GM21381 (cell line): ENCODE measurements around the gene ANKRD24.
A peak's percentile ranks its signal among the peaks of the same experiment; 100 is the strongest.
"Not testable (repeated sequence)": the region's sequence is repeated elsewhere in the genome, so short reads cannot be mapped to it uniquely, and the experiment has no call there.

Source experiments
- ATAC-seq: cut with Tn5 transposase; IDR thresholded peaks from one replicate; pipeline ENCODE4 v1.9.1; 2021; ENCODE audit warnings: mild to moderate bottlenecking, moderate library complexity; ENCODE audit not compliant: unreplicated experiment

Gene ANKRD24

DNA sequence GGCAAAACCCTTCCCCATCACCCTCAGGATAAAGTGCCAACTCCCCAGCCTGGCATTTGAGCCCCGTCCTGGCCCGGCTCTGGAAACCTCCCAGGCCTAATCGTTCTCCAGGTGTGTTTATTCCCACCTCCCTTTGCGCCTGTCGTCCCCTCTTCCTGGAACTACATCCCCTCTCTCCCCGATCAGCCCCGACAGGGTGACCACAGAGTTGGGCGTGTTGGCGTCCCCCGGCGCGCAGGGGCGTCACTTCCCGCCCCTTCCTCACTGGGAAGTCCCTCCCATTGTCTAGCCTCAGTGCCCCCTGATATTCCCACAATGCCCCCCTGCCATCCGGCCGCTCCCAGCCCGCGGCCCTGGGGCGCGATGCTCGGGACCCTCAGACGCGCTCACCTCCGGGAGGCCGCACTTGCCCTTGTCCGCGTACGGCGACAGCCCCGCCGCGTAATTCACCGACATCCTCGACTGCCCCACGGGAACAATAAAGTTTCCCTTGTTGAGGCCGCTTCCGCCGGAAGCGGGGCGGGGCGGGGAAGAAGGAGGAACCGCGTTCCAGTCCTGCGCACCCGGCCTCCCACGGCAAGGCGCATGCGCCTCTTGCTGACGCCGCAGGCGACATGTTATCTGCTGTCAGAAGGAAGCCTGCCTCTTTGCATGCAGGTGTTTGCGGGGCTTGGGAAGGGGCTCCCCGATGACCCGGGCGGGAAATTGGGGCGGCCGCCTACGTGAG is at the start of gene ANKRD24, which contains the start of gene SIRT6:
Gene ANKRD24 (plus strand): TSS at position 606 of the 727 bp plus-strand sequence. CDS start 3,737 bp downstream, outside the sequence.
Gene SIRT6 (minus strand): TSS at position 480 of the 727 bp plus-strand sequence. CDS start 24 bp downstream, at position 456.
- peak; percentile 62 for ATAC-seq

DNA sequence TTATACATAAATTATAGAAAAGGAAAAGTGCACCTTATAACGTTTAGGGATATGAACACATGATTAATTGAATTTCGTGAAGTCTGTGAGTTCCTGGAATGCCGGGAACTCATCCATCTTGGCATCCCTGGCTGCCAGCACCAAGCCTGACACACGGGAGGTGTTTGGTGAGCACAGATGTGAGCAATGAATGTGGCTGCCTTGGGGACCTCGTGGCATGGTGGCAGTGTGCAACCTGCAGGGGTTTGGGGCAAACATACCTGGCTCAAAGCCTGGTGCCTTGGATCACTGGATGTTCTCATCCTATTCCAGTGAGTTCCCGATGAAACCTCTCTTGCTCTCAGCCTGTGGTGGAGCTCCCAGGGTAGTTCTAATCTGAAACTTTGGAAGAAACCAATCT is 48.1 kb upstream of the ANKRD24 start:
- no peak for ATAC-seq

DNA sequence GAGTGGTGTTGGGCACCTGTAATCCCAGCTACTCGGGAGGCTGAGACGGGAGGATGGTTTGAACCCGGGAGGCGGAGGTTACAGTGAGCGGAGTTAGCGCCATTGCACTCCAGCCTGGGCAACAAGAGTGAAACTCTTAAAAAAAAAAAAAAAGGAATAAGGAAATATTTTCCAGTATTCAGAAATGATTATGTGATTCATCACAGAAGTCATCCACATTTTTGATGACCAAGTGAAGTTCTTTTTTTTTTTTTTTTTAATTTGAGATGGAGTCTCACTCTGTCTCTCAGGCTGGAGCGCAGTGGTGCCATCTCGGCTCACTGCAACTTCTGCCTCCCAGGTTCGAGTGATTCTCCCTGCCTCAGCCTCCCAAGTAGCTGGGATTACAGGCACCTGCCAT is 47.1 kb upstream of the ANKRD24 start:
- ATAC-seq = not testable (repeated sequence)

DNA sequence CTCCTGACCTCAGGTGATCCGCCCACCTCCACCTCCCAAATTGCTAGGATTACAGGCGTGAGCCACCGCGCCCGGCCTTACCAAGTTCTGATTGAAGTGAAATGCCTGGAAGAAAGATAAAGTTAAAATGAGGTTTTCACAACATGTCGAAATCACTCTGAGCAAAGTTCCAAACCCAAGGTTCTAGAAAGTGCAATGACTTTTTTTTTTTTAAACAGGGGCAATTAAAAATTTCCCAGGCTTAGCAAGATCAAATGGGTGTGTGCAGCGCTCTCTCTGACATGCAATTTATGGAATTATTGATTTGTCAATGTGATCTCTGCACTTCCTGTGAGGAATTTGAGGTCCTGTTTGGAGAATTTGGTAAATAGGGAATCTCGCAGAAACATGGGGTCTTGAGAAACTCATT is 45.8 kb upstream of the ANKRD24 start:
- no peak for ATAC-seq

DNA sequence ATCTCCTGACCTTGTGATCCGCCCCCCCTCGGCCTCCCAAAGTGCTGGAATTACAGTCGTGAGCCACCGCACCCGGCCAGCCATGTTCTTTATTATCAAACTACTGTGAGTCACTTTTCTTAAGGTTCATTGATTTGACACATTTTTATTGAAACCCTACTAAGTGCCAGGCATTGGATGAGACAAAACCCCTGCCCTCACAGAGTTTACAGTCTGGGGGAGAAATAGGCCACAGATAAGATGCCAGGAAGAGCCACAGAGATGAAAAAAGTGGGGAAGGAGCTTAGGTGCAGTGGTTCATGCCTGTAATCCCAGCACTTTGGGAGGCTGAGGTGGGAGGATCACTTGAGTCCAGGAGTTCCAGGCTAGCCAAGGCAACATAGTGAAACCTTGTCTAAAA is 44.0 kb upstream of the ANKRD24 start:
- no peak for ATAC-seq

DNA sequence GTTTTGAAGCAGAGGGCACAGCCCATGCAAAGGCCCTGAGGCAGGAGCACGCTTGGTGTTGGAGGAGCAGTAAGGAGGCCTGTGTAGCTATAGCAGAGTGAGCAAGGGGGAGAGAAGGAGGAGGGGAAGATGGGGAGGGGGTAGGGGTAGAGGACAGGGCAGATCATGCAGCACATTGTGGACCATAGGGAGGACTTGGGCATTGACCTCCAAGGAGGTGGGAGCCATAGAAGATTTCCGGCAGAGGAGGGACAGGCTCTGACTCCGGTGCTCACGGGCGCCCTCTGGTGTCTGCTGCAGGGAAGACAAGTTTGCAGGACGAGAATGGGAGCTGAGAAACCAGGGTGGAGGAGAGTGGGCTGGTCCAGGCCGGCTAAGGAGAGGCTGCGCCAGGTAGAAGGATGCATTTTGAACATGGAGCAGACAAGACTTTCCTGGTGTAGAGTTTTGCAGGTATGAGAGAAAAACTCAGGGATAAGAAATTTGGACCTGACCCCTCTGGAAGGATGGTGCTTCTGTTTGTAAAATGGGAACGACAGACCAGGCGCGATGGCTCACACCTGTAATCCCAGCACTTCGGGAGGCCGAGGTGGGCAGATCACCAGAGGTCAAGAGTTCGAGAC is 42.8 kb upstream of the ANKRD24 start:
- ATAC-seq = no peak

DNA sequence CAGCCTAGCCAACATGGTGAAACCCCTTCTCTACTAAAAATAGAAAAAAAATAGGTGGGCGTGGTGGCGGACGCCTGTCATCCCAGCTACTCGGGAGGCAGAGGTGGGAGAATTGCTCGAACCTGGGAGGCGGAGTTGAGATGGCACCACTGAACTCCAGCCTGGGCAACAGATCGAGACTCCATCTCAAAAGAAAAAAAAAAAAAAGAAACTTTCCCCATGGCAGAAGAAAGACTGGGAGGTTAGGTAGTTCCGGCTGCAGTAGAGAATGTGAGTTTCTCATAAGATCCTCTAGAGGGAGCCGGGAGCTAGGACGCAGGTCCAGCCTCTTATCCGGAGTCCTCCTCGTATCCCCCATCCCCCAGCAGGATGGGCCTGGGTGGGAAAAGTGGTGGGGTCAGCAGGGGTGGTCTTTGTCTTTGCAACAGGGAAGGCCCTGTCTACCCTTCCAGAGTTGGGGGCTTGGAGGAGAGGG is 42.2 kb upstream of the ANKRD24 start:
- ATAC-seq = no peak

DNA sequence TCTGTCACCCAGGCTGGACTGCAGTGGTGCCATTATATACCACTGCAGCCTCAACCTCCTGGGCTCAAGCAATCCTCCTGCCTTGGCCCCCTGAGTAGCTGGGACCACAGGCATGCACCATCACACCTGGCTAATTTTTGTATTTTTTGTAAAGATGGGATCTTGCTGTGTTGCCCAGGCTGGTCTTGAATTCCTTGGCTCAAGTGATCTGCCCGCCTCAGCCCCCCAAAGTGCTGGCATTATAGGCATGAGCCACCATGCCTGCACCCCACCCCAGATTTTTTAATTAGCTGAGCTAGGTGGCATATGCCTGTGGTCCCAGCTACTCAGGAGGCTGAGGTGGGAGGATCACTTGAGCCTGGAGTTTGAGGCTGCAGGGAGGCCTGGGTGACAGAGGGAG is 39.6 kb upstream of the ANKRD24 start:
- not testable (repeated sequence) for ATAC-seq

DNA sequence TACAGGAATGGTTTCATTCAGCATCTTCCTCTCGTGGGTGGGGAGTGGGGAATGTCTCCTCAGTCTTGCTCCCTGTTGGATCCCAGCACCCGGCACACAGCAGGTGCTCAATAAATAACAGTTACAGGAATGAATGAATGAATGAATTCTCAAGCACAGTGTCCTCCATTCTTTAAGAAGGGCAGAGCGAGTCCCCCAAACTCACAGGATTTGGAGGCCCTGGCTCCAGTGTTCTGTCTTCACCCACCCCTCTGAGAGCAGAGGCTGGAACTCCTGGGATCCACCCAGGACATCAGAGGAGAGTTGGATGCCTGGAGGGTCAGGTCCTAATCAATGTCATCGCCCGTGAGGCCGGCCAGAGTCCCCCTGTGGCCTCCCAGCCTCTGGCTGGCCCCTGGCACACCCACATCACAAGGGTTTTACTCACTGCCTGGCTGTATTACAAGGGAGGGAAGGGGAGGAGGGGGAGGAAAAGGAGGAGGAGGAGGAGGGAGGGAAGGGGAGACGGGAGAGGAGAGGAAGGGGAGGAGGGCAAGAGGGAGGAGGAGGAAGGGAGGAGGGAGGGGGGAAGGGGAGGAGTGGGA is 37.7 kb upstream of the ANKRD24 start:
- no peak for ATAC-seq

DNA sequence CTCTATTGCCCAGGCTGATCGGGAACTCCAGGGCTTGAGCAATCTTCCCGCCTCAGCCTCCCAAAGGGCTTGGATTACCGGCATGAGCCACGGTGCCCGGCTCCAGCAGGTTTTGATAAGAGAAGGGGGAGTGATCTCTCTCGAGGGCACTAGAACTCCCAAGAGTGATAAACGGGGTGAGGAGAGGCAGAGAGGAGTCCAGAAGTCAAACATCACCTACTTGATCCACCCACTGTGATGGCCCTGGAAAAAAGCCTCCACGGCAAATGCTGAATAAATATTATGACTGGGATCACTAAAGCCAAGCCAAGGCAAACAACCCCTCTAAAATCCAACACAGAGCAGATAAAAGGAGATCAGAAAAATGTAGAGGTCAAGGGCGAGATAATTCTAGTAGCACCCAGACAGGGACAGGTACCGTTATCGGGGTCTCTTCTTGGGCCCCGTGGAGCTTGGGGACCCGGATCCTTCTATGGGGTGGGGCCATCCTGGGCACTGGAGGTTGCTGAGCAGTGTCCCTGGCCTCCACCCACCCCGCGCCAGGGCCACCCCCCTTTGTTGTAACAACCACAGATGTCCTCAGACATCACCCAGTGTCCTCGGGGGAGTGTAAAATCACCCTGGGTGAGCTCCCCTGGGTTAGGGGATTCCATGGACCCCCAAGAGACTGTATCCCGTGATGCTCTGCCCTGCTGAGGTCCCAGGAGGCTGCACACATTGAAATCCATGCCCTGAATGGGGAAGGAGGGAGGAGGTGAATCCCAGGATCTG is 32.8 kb upstream of the ANKRD24 start:
- no peak for ATAC-seq

DNA sequence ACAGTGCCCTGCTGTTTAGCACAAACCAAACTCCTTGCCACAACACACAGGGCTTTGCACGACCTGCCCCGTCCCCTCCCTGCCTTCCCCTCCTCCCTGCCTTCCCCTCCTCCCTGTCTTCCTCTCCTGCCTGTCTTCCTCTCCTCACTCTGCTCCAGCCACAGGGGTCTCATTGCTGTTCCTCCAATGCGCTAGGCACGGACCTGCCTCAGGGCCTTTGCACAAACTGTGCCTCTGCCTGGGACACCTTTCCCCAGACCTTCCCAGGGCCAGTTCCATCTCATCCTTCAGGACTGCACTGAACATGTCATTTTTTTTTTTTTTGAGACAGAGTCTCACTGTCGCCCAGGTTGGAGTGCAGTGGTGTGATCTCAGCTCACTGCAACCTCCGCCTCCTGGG is 30.9 kb upstream of the ANKRD24 start:
- ATAC-seq = no peak

DNA sequence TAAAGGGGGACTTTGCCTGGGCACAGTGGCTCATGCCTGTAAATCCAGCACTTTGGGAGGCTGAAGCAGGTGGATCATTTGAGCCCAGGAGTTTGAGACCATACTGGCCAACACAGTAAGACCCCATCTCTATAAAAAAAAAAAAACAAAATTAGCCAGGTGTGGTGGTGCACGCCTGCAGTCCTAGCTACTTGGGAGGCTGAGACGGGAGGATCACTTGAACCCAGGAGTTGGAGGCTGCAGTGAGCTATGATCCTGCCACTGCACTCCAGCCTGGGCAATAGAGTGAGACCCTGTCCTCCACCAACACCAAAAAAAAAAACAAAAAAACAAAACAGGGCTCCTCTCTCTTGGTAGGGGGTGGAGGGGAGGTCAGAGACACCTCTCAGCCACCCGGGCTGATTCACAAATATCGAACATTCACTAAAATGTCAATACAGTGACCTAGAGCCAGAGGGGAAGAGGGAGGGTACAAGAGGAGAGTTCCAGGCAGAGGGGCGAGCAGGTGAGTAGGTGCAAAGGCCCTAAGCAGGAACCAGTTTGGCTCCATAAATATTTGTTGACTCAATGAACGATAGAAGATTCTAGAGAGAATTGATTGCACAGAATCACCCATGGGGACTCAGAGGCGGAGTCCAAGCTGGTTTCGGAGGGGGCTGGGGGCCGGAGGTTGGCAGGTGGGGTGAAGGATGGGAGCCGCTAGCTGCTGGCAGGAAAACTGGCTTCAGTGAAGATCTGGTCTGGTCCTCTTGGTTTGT is 30.1 kb upstream of the ANKRD24 start:
- no peak for ATAC-seq

DNA sequence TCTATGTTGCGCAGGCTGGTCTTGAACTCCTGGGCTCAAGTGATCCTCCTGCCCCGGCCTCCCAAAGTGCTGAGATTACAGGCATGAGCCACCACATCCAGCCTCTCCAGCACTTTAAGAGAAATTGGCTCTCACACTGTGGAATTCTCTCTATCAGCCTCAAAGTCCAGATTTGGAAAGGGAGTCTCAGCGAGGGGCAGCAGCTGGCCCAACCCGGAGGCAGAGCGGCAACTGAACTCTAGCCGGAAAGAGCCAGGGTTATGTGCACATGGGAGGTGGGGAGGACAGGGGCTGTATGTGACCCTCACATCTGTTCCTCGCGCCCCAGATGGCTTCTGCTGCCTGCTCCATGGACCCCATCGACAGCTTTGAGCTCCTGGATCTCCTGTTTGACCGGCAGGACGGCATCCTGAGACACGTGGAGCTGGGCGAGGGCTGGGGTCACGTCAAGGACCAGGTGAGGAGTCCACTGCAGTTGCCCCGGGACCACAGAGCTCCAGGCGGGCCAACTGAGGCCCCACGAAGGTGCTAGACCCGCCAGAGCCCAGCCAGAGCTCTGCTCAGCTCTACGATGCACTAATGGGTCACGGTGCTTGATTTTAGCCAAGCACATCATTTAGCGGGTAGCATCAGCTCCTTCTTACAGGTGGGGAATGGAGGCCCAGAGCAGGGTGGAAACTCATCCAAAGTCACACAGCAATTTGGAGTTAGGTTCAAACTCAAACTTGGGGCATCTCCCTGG is 27.7 kb upstream of the ANKRD24 start:
- no peak for ATAC-seq

DNA sequence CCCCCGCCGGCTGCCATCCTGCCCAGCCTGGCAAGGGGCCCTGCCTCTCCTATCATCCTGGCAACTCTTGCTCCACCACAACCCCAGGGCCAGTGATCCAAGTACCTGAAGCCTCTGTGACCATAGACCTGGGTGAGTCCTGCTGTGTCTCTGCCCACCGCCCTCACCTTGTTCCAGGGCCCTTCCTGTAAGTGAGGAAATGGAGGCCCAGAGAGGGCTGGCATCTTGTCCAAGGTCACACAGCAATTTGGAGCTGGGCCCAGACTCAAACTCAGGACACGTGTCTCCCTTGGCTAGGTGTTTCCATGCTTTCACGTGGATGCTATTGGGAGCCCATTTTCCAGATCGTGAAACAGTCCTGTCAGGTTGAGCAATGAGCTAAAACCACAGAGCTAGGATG is 25.3 kb upstream of the ANKRD24 start:
- ATAC-seq = no peak

DNA sequence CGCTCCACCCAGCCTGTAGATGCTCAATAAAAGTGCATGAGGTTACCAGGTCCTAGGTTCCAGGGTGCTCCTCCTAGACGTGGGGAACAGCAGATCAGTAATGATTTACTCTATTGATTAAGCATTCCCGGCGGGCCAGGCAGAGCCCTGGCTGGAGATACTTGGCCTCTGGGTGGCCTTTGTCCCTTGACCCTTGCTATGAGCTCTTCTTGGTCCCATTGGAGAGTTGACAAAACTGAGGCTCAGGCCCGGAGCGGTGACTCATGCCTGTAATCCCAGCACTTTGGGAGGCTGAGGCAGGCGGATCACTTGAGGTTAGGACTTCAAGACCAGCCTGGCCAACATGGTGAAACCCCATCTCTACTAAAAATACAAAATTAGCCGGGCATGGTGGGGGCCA is 24.5 kb upstream of the ANKRD24 start:
- ATAC-seq = not testable (repeated sequence)

DNA sequence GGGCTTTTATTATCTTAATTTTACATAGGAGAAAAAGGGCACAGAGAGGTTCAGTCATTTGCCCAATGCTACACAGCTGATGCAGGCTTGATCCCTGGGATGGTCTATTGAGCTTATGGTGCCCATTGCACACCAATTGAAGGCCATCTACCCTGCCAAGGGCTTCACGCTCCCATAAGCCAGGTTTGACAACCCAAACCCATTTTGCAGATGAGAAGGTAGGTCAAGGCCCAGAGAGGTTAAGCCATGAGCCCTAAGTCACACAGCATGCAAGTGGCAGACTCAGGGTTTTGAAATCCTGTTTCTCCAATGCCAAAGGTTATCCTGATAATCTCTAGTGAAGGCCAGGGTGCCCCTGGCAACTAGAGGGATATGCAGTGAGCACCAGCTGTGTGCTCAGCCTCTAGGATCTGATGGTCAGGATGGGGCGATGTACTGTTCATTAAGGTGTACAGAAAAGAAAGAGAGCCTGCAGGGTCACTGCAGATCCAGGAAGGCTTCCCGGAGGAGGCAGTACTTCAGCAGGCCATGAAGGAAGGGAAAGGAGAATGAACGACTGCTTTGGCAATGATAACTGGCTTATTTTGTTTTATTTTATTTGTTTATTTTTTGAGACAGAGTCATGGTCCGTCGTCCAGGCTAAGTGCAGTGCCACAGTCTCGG is 20.9 kb upstream of the ANKRD24 start:
- no peak for ATAC-seq

DNA sequence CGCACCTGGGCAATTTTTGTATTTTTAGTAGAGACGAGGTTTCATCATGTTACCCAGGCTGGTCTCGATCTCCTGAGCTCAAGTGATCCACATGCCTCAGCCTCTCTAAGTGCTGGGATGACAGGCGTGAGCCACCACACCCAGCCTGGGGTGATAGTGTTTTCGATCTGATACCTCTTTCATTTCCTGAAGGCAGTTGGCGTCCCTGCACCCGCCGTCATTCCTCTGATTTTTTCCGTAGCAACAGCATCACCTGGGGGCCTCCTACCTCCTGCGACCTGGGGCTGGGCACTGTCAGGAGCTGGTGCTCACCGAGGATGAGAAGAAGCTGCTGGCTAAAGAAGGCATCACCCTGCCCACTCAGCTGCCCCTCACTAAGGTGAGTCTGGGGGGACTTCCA is 18.2 kb upstream of the ANKRD24 start:
- ATAC-seq = no peak

DNA sequence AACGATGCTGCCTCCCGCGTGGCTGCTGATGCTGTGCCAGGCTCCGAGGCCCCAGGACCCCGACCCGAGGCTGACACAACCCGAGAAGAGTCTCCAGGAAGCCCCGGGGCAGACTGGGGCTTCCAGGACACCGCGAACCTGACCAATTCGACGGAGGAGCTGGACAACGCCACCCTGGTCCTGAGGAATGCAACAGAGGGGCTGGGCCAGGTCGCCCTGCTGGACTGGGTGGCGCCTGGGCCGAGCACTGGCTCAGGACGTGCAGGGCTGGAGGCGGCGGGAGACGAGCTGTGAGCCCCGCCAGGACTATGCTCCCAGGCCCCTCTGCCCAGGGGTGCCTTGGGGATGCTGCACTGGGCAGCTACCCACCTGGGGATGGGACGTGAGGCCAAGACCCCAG is 10.8 kb upstream of the ANKRD24 start:
- ATAC-seq = no peak

DNA sequence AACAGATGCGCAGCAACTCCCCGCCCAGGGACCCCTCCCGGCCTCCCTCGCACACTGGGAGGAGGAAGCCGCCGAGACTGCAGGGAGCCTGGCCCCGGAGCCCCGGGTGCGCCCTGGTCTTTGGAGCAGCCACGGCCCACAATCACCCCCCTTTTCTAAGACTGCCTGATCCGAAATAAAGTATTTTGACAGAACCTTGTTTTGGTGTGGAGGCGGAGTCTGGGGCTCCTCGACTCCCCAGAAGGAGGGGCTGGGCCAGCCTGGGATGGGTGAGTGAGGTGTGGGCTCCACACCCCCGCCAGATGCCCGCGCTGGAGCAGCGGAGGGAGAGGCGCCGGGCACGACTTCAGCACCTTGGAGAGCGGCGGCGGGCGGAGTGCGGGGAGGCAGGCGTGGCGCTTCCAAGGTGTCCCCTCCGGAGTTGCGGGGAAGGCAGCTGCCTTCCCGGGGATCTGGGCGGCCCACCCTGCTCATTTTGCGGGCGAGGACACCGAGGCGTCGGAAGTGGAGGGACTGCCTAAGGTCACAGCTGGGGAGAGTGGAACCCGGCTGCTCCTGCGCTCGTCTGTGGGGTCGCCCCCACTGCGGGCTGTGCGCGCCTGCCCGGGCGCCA is 9.5 kb upstream of the ANKRD24 start:
- no peak for ATAC-seq
